HFFc6 (cell line): Measurements from ENCODE around the gene LZTFL1. TPM values are rescaled to one million over a fixed set of nuclear protein-coding genes. Genes with fewer than 3 reads are reported as not detected.

Experiments
- DNase-seq: peaks from one replicate; pipeline ENCODE4 v3.0.0-alpha.2; 2018
- H3K27ac Mint-ChIP-seq: 2 replicates; pipeline ENCODE4 v1.8.0; 2020; ENCODE audit warnings: mild to moderate bottlenecking, mixed read lengths
- H3K27me3 Mint-ChIP-seq: 2 replicates; pipeline ENCODE4 v1.8.0; 2021; ENCODE audit warnings: mild to moderate bottlenecking, moderate library complexity, mixed read lengths; ENCODE audit not compliant: insufficient read depth
- H3K36me3 Mint-ChIP-seq: 2 replicates; pipeline ENCODE4 v1.8.0; 2021; ENCODE audit warnings: low read depth, mixed read lengths
- H3K4me1 Mint-ChIP-seq: 2 replicates; pipeline ENCODE4 v1.8.0; 2020; ENCODE audit warnings: low read depth, mixed read lengths
- H3K4me3 Mint-ChIP-seq: 2 replicates; pipeline ENCODE4 v1.8.0; 2020; ENCODE audit warnings: mild to moderate bottlenecking, moderate library complexity, mixed read lengths
- H3K9me3 Mint-ChIP-seq: 2 replicates; pipeline ENCODE4 v1.8.0; 2020; ENCODE audit warnings: mild to moderate bottlenecking, mixed read lengths
- total RNA-seq, 6 experiments: library from RNA; stranded (reverse); fragmentation: NEBNext Ultra II Directional; extraction: Animal tissue kit (Norgen Biotek cat#: 25700); gene quantifications; 2 replicates in 1 of 6; 3 replicates in 5 of 6; pipeline ENCODE4 v1.2.3, GENCODE V29; 2021
- TF ChIP-seq, protein P1 (sequence below): fragments of 200-600 bp; sonication (generic); IDR thresholded peaks from 2 replicates; pipeline ENCODE4 v1.5.0; 2021; ENCODE audit warnings: antibody characterized with exemption, mild to moderate bottlenecking

LZTFL1 gene
- total RNA-seq, 6 experiments from 2014 or later: 13.0 to 20.0 (median 15.8) TPM

- H3K4me3 Mint-ChIP-seq: no peak overlapping the region
- DNase-seq: peak; percentile 91
- peaks cover 19% of the 10 kb centered on the region for H3K27me3 Mint-ChIP-seq
- peaks cover 42% of the 10 kb centered on the region for H3K4me1 Mint-ChIP-seq
- H3K27ac Mint-ChIP-seq: peak overlapping the region; percentile 19
- H3K36me3 Mint-ChIP-seq: peaks cover 28% of the 10 kb centered on the region
- TF ChIP-seq, protein P1, sequence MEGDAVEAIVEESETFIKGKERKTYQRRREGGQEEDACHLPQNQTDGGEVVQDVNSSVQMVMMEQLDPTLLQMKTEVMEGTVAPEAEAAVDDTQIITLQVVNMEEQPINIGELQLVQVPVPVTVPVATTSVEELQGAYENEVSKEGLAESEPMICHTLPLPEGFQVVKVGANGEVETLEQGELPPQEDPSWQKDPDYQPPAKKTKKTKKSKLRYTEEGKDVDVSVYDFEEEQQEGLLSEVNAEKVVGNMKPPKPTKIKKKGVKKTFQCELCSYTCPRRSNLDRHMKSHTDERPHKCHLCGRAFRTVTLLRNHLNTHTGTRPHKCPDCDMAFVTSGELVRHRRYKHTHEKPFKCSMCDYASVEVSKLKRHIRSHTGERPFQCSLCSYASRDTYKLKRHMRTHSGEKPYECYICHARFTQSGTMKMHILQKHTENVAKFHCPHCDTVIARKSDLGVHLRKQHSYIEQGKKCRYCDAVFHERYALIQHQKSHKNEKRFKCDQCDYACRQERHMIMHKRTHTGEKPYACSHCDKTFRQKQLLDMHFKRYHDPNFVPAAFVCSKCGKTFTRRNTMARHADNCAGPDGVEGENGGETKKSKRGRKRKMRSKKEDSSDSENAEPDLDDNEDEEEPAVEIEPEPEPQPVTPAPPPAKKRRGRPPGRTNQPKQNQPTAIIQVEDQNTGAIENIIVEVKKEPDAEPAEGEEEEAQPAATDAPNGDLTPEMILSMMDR: no peak
- H3K9me3 Mint-ChIP-seq: peaks cover 17% of the 10 kb centered on the region
Measured at GRCh38 chr3:45817831-45818522, 23.9 kb downstream of the LZTFL1 start.

DNA sequence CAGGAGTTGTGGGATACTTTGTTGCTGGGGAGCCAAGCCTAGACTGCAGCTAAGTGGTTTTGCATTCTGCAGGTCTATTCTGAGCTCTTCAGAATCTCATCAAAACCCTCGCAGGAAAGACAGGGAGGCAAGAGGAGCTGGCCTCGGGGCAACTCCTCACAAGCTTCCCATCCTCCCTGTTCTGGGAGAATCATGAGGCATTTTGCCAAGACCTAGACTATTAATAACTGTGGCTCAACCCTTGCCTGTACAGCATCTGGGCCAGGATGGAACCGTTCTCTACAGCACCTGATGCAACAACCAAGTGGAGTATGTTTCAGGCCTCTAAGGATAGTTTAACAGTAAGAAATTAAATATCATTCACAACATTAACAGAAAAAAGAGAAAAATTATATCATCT is 25.4 kb downstream of the LZTFL1 start:
- Mint-ChIP-seq H3K27ac (no peak overlapping the region; the same call in 1 of the 2 replicates), H3K4me1 (peaks cover 42% of the 10 kb centered on the region), H3K9me3 (peaks cover 17% of the 10 kb centered on the region), H3K27me3 (peaks cover 23% of the 10 kb centered on the region), H3K36me3 (peaks cover 20% of the 10 kb centered on the region), H3K4me3 (no peak overlapping the region)
- peak; percentile 27 for DNase-seq
- TF ChIP-seq, protein P1: no peak

DNA sequence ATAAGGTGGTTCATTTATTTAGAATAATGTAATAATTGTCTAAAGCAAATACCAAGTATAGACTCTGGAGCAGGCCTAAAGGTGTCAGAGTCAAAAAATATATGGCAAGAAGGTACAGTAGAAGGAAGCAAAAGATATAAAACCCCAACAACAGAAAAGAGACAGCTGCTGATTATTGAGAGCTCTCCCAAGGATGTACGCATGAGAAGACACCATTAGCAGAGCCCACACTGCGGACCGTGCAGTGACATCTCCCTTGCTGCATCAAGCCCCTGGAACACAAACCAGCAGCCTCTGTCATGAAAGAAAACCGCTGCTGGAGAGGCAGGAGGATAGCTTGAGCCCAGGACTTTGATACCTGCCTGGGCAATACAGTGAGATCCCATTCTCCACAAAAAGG is 27.6 kb downstream of the LZTFL1 start:
- peaks cover 8% of the 10 kb centered on the region for H3K36me3 Mint-ChIP-seq
- no peak for DNase-seq
- H3K27ac Mint-ChIP-seq: no peak overlapping the region
- TF ChIP-seq, protein P1: no peak
- peaks cover 31% of the 10 kb centered on the region for H3K4me1 Mint-ChIP-seq
- no peak overlapping the region for H3K4me3 Mint-ChIP-seq
- peaks cover 17% of the 10 kb centered on the region for H3K9me3 Mint-ChIP-seq
- H3K27me3 Mint-ChIP-seq: peaks cover 27% of the 10 kb centered on the region

DNA sequence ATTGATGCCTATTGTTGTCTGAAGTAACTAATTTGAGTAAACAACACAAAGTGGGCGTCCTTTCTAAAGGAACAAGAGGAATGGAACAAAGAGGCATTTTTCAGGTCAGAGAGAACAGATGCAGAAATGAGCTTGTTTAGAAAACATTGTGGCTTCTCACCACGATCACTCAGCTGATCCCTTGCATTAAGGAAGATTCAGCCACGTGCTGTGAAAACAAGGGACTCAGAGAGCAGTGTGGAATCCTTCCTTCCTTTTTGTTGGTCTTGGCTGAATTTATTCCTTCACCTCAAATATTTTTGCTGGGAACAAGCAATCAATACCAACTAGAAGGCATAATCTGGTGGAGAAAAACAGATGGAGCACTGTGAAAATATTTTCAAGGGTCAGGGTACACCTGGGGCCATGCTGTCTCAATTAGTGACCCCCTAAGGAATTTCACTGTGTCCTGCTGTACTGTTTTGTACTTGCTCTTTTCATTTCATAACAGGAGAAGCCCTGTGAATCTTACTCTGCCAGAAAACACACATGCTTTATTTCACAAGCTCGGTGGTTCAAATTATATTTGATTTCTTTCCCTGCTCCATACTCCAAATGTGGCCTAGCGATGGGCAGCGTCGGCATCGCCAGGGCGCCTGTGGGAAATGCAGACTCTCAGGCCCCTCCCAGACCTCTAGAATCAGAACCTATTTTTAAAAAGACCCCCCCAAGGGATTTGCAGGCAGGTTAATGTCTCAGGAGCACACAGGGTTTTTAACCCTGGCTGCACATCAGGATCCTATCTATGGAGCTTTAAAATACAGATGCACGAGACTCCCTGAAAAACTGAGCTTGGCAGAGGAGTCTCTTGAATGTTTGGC is 34.0 kb downstream of the LZTFL1 start:
- Mint-ChIP-seq H3K27me3 (peaks cover 36% of the 10 kb centered on the region), H3K27ac (no peak overlapping the region), H3K36me3 (no peaks in the 10 kb centered on the region), H3K4me3 (no peak overlapping the region), H3K4me1 (no peaks in the 10 kb centered on the region), H3K9me3 (no peaks in the 10 kb centered on the region)
- TF ChIP-seq, protein P1: no peak
- DNase-seq: no peak

GRCh38 chr3:45807133-45807532 is 34.8 kb downstream of the LZTFL1 start:
- no peaks in the 10 kb centered on the region for H3K9me3 Mint-ChIP-seq
- TF ChIP-seq, protein P1: no peak
- H3K36me3 Mint-ChIP-seq: no peaks in the 10 kb centered on the region
- no peak overlapping the region for H3K27ac Mint-ChIP-seq
- no peak for DNase-seq
- no peak overlapping the region for H3K4me3 Mint-ChIP-seq
- no peaks in the 10 kb centered on the region for H3K4me1 Mint-ChIP-seq
- H3K27me3 Mint-ChIP-seq: peaks cover 33% of the 10 kb centered on the region
